Measurements from ENCODE around the gene SCGB1D1.
"Not testable (repeated sequence)": the region's sequence is repeated elsewhere in the genome, so short reads cannot be mapped to it uniquely, and the experiment has no call there.

The SCGB1D1 gene

DNA sequence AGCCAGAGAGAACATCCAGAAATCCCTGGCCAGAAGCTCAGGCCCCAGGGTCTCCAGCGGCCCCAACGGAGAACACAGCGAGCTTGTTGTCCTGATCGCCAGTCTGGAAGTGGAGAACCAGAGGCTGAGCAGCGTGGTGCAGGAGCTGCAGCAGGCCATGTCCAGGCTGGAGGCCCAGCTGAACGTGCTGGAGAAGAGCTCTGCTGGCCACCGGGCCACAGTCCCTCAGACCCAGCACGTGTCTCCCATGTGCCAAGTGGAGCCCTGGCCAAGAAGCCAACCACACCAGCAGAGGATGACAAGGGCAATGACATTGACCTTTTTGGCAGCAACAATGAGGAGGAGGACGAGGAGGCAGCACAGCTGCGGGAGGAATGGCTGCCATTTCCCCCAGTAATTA, 20.6 kb upstream of the SCGB1D1 start:
- no peak for DNase-seq

DNA sequence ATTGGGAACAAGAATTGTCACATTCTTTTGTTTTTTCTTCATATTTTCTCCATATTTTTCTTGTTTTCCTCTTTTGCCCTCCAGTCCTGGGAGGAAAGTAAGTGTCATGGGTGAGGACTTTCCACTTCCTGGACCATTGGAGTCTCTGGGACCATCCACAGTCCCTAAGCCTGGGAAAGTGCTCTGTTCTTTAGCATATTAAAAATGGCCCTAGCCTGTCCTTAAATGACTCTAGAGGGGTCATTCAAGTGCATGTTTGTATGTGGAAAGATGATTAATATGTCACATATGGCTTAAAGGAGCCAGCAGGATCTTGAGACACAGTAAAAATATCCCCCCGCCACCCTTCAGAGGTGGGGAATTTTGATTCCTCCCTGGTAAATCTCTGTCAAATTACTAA, 20.1 kb upstream of the SCGB1D1 start:
- no peak for DNase-seq

DNA sequence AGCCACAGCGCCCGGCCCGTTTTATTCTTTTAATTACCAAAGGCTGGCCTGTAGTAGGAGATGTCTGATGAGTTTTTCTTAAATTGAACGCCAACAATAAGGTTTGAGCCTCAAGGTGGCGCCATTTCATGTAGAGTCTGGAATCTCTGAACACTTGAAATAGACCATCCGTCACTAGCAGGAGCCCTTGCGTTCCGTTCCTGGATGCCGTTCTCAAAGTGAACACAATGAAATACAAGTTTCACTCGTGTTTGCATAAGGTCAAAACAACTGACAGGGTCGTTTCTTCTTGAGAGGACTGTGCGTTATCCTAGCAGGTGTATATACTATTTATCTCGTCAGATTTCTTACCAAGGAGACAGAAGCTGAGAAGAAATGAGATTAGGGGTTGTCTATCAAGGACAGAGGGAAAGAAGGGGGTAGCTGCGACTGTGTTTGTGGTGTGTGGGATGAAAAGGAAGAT, 18.7 kb upstream of the SCGB1D1 start:
- peak; percentile 64 to 72 for DNase-seq

DNA sequence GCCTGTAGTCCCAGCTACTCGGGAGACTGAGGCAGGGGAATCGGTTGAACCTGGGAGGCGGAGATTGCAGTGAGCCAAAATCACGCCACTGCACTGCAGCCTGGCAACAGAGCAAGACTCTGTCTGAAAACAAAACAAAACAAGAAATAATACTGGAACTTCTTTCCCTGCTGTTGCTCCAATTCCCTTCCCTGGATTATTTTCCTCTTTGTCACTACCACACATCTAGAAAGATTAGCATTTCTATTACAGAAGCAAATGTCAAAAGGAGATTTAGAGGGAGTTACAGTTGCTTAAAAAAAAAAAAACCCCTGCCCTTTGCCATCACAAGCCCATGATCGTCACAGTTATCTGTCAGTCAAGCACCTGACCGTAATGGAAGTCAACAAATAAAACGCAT, 17.7 kb upstream of the SCGB1D1 start:
- no peak for DNase-seq

DNA sequence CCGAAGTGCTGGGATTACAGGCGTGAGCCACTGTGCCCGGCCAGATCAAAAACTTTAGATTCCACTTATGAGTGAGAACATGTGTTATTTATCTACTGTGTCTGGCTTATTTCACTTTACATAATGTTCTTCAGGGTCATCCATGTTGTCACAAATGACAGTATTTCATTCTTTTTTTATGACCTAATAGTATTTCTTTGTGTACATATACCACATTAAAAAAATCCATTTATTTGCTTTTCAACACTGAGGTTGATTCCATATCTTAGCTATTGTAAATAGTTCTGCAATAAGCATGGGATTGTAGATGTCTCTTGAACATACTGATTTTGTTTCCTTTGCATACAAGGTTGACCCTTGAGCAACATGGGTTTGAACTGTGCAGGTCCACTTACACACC, 13.2 kb upstream of the SCGB1D1 start:
- no peak for DNase-seq

DNA sequence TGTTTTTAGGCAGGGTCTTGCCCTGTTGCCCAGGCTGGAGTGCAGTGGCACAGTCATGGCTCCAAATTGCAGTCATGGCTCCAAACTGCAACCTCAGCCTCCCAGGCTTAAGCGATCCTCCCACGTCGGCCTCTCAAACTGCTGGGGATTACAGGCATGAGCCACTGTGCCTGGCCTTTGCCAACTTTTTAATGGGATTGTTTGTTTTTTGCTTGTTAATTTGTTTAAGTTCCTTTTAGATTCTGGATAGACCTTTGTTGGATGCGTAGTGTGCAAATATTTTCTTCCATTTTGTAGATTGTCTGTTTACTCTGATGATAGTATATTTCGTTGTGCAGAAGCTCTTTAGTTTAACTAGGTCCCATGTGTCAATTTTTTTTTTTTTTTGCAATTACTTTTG, 10.0 kb upstream of the SCGB1D1 start:
- DNase-seq = no peak

DNA sequence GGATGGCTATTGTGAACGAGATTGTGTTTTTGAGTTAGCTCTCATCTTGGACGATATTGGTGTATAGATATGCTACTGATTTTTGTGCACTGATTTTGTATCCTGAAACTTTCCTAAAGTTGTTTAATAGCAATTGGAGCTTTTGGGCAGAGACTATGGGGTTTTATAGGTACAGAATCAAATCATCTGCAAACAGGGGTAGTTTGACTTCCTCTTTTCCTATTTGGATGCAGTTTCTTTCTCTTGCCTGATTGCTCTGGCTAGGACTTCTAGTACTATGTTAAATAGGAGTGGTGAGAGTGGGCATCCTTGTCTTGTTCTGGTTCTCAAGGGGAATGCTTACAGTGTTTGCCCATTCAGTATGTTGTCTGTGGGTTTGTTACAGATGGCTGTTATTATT, 8.9 kb upstream of the SCGB1D1 start:
- DNase-seq = no peak

DNA sequence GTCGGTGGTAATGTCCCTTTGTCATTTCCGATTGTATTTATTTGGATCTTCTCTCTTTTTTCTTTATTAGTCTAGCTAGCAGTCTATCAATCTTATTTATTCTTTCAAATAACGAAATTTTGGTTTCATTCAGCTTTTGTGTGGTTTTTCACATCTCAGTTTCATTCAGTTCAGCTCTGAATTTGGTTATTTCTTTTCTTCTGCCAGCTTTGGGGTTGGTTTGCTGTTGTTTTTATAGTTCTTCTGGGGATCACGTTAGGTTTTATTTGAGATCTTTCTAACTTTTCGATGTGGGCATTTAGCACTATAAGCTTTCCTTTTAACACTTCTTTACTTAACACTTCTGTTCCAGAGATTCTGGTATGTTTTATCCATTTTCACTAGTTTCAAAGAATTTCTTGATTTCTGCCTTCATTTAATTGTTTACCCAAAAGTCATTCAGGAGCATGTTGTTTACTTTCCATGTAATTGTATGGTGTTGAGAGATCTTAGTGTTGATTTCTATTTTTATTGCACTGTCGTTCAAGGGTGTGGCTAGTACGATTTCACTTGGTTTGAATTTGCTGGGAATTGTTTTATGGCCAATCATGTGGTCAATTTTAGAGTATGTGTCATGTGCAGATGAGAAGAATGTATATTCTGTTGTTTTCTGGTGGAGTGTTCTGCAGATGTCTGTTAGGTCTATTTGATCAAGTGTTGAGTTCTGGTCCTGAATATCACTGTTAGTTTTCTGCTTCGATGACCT, 7.7 kb upstream of the SCGB1D1 start:
- no peak for DNase-seq

DNA sequence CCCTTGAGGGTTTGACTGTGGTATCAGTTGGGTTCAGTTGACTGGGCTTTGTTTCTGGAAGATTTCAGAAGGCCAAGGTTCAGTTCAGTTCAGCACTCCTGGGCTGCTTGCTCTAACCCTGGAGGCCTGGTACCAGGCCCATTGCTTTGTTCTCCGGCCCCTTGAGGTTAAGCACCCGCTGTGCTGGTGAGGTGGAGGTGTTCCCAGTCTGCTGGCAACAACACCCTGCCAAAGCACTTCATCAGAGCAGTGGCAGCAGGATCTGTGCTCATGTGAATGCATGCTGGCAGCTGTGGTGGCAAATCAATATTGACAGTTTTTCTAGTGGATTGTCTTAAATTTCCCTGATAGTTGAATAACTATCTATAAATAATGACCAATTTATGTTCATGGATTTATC, 3.8 kb upstream of the SCGB1D1 start:
- no peak for DNase-seq

DNA sequence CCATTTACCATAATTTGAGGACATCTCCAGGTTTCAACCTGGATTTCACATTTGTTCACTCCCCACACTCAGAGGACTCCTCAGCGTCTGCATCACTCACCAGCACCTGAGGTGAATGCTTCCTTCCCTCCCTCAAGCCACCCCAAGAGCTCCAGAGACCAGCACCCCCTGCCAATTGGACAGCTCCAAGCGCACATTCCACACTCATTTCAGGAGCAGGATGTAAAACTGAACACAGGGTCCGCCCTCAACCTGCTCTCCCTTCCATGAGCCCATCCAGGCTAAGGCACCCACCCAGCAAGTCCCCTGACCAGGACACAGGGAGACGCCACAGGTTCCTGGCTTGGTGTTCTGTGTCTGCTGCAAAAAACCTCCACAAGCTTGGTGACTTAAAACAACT, 3.9 kb downstream of the SCGB1D1 start:
- no peak for DNase-seq

DNA sequence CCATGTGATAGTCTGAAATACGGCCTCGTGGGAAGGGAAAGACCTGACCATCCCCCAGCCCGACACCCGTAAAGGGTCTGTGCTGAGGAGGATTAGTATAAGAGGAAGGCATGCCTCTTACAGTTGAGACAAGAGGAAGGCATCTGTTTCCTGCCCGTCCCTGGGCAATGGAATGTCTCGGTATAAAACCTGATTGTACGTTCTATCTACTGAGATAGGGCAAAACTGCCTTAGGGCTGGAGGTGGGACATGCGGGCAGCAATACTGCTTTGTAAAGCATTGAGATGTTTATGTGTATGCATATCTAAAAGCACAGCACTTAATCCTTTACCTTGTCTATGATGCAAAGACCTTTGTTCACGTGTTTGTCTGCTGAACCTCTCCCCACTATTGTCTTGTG, 5.0 kb downstream of the SCGB1D1 start:
- not testable (repeated sequence) for DNase-seq

DNA sequence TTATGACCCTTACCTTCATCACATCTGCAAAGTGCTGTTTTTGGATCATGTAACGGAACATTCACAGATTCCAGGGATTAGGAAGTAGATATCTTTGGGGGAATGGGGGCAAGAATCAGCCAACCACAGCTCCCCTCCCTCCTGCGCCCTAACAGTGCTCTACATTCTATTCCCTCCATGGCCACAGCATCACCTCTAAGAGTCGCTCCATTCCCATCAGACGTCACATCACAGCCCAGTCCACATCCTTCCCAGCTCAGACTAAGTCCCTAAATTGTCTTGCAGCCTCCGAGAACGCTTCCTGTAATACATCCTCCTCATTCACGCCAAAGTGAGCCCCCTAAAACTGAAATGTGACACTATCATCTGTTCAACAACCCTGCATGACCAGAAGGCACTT, 5.9 kb downstream of the SCGB1D1 start:
- no peak for DNase-seq

DNA sequence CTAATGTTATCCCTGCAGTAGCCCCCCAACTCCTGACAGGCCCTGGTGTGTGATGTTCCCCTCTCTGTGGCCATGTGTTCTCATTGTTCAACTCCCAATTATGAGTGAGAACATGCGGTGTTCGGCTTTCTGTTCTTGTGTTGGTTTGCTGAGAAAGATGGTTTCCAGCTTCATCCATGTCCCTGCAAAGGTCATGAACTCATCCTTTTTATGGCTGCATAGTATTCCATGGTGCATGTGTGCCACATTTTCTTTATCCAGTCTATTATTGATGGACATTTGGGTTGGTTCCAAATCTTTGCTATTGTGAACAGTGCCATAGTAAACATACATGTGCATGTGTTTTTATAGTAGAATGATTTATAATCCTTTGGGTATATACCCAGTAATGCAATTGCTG, 7.4 kb downstream of the SCGB1D1 start:
- DNase-seq = not testable (repeated sequence)

DNA sequence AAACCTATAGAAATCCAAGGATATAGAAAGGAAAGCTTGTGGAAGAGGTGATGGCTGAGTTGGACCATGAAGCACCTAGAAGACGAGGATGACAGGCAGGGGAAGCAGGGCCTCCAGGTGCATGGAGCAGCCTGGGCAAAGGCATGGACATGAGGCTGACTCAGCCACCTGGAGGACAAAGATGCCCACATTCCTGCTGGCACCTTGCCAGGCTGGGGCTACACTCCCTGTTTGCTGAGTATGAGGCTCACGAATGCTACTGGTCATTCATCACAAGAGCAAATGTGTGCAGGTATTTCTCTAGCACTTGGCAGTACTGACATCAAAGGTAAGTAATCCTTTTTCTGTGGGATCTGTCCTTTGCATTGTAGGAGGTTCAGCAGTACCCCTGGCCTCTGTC, 11.4 kb downstream of the SCGB1D1 start:
- no peak for DNase-seq

DNA sequence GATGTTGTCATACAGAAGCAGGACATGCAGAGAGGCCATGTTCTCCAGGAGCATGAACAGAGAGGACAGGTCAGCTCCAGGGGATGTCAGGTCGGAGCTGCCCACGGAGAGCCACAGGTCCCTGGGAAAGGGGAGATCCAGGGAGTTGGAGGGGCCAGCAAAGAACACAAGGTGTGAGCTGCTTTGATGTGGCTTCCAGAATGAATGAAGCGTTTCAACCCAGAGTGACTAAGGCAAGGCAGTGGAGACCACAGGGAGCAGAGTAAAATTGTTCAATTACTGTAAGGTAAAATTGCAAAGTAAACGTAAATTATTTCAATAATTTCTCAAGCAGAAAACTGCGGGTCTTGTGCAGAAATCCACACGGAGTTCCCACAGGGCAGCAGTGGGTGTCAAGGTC, 12.9 kb downstream of the SCGB1D1 start:
- DNase-seq = no peak

DNA sequence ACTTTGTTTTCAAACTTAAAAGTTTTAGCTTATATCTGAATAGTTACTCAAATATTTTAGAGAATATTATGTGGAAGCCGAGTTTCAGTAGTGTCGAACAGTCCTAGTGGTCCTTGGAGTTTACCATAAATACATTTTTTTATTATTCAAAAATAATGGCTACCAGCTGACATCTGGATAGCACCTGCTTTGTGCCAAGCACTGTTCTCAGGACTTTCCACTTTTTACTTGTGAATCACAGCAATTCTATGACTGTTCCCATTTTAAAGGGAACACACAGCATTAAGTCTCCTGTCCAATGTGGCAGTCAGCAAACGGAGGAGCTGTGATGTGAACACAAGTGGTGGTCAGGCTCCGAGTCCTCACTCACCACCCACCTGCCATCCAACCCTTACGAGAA, 14.4 kb downstream of the SCGB1D1 start:
- DNase-seq = no peak

DNA sequence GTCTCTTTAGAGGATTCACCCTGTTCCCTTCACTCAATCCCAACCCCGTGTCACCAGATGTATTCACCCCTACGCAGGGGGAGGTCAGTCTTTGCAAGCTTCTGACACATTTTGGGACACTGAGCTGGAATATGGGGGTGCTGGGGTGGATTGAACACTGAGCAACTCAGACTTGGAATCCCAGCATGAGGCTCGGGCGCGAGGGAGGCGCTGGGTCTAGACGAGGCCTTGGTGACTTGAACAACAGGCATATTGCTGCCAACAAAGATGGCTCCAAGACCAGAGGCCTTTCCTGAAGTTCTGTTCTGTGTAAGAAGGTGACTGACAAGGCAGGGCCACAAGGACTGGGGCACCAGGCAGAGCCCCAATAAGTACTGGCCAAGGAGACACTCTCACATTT, 15.4 kb downstream of the SCGB1D1 start:
- DNase-seq = no peak

DNA sequence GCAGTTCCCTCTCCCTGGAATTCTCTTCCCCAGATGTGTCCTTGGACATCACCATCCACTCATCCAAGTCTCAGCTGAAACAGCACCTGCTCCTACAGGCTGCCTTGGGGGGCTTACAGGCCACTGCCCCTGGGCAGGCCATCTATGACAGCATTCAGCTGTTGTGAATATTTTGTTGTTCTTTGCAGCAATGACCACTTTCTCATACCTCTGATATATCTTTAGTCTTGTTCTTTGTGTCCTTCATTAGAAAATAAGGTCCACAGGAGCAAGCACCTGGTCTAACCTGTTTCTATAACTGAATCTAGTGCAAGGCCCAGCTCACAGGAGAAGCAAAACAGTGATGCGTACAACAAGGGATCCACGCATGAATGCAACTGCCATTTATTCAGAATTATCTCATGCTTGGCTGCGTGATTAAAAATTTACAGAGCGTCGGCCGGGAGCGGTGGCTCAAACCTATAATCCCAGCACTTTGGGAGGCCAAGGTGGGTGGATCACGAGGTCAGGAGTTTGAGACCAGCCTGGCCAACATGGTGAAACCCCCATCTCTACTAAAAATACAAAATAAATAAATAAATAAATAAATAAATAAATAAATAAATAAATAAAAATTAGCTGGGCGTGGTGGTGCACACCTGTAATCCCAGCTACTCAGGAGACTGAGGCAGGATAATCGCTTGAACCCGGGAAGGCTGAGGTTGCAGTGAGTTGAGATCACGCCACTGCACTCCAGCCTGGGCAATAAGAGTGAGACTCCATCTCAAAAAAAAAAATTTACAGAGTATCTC, 16.5 kb downstream of the SCGB1D1 start:
- not testable (repeated sequence) for DNase-seq

DNA sequence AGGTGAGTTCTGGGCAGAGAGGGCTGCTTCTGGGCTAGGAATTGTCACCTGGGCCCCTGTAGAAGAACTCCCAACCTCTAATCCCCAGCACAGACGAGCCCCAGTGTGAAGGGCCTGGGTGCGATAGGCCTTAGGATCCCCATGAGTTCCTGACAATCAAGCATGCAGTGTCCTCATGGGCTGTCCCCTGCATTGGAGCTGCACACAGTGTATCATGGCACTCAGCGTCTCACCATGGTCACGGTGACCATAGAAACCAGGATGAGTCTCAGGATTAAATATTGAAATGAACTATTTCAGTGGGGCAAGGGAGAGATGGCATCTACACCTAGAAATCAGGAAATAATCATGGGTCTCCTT, 18.7 kb downstream of the SCGB1D1 start:
- DNase-seq = no peak

DNA sequence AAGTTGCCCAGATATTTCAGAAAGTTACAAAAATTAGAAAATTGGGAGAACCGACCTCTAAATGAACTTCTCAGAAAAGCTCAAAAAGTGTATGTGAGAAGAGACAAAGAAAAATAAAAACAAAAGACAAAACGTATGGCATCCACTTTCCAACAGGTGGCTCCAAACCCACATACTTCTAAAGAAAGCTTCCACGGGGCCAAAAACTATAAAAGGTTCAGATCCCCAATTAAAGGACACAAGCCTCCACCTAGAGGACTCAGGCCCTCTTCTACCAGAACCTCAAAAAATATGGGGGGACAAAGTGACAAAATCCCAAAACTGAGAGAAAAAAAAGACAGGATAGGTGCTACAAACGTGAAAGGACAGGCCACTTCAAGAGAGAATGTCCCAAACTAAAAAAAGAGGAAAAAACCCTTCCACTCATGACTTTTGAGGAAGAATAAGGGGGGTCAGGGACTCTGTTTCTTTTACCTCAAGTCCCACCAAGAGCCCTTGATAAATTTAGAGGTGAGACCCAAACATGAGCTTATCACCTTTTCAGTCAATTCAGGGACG, 27.3 kb downstream of the SCGB1D1 start:
- DNase-seq = no peak

DNA sequence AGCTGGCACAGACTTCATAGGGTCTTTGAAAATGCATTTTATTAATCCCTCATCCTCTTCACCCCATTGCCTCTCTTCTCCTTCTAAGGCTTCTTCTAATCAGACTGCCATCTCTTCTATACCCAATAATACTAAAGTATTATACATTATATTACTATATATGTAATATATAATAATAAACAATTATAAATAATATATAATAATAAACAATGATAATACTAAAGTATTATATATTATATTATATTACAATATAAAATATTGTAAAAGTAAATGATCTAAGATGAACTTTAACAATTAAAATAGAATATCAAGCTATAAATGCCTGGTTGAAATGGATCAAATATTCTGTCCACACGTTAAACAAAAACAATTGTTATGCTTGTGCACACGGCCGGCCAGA, 31.5 kb downstream of the SCGB1D1 start:
- DNase-seq = no peak

DNA sequence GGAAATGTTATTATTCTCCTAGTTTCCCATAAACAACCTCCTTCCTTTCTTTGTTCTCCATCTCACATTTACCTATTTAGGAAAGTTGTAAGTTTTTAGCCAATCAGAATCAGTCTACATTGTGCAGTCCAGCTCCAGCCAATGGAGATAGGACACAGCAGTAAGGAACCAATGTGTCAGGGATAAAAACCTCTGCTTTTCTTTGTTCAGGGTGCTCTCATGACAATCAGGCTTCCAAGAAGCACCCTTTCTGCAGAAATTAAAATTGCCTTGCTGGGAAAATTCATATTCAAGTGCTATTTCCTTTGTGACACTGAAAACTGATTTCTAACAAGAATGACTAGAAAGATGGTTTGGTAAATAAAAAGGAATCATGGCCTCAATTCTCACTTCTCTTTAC, 33.1 kb downstream of the SCGB1D1 start:
- no peak for DNase-seq

DNA sequence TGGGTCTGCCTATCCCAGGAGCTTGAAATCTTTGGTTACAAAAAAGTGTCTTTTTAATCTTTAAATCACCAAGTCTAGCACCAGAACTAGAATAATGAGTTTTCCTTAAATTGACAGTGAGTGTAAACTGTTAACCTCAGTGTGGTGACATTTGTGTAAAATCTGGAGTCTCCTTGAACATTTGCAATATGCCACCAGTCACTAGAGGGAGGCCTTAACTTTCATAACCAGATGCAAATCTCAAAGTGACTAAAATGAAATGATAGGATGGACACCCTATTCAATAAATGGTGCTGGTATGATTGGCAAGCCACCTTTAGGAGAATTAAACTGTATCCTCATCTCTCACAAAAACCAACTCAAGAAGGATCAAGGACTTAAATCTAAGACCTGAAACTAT, 43.7 kb downstream of the SCGB1D1 start:
- DNase-seq = no peak

DNA sequence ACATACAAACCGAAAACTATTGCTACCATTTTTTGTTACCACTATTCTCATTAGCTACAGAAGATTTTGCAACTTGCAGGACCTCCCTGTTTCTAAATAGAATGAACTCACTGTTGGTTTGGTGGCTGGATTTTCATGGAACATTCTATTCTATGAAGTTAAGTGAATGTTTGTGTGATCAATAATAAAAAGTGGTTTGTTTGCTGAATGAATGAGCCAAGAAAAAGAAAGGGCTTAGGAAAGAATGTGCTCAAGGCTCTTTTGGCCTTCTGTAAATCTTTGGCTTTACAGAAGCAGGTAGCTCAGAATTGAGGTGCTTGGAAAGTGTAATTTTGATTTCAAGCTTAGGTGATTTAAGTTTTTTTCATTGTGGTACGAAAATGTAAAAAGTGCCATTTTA, 46.2 kb downstream of the SCGB1D1 start:
- no peak for DNase-seq

Data from activated CD4-positive, alpha-beta T cell treated with anti-CD3 and anti-CD28 coated beads, Interleukin-2, amount 50 U/mL, for 4 hours (primary cell).